ENCODE results near the gene FGF8.

The FGF8 gene

GRCh38 chr10:101725296-101726114, 50.4 kb downstream of the FGF8 start:
- DNase-seq (ENCODE audit: low spot score) = no peak

GRCh38 chr10:101724446-101724845, 51.5 kb downstream of the FGF8 start:
- no peak for DNase-seq (ENCODE audit: low spot score)

DNA sequence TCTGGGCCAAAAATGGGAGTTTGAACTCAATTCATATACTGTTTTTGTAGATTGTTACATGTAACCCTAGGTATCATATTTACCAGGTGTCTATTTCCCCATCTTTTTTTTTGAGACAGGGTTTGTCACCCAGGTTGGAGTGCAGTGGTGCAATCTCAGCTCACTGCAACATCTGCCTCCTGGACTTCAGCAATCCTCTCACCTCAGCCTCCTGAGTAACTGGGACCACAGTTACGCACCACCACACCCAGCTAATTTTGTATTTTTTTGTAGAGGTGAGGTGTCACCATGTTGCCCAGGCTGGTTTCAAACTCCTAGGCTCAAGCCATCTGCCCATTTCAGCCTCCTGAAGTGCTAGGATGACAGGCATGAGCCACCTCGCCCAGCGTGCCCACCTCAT, 52.7 kb downstream of the FGF8 start:
- DNase-seq (ENCODE audit: low spot score) = no peak

DNA sequence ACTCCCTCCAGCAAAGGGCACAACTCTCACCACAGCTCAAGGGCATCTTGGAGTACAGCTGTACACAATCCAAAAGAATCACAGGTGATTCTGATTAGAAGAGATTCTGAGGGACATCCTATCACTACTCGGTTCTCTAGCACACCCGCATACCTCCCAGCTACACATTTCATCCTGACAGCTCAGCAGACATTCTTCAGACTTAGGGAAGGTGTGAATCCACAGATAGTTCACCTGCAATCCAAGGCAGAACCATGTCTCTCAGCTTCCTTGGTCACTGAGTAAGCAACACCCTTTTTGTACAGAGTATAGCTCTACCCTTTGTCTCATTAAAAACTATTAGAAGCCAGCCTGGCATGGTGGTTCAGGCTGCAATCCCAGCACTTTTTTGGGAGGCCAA, 54.1 kb downstream of the FGF8 start:
- DNase-seq (ENCODE audit: low spot score) = no peak

DNA sequence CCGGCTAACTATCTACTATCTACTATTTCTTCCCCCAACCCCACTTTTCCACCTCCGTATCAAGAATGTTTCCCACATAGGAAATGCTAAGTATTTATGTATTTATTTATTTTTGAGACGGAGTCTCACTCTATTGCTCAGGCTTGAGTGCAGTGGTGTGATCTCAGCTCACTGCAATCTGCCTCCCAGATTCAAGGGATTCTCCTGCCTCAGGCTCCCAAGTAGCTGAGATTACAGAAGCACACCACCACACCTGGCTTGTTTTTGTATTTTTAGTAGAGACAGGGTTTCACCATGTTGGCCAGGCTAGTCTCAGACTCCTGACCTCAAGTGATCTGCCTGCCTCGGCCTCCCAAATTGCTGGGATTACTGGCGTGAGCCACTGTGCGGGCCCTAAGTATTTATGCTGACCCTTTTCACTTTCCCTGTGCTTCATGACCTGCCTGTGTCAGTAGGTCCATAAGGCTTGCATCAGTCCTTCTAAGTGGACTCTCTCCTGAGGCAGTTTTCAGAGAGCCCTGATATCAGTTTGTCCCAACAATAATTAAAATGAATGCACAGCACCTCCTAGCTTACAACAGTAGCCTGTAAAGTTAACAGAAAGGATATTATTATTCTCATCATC, 55.2 kb downstream of the FGF8 start:
- no peak for DNase-seq (ENCODE audit: low spot score)

Measured in putamen (tissue), 1 donor.